Prostate gland (tissue), 2 donors: Measurements from ENCODE around the gene DKK1.

Source experiments
- POLR2A ChIP-seq: fragments of 450-650 bp; IDR thresholded peaks from one replicate; pipeline ENCODE4 v1.6.1; 2016; ENCODE audit warnings: antibody characterized with exemption, mild to moderate bottlenecking
- POLR2AphosphoS5 ChIP-seq: sonication (generic); formaldehyde crosslinking; IDR thresholded peaks from one replicate; pipeline ENCODE4 v1.6.1; 2017; ENCODE audit warnings: antibody characterized with exemption
- TF ChIP-seq, protein P1 (sequence below), 4 experiments: fragments of 200-600 bp in 2 of 4; fragments of 450-650 bp in 2 of 4; sonication (generic) in 2 of 4; IDR thresholded peaks; 1 replicate in 3 of 4; 2 replicates in 1 of 4; pipeline ENCODE4 v1.5.1; 2016 to 2019; ENCODE audit warnings: antibody characterized with exemption in 4 of 4, mild to moderate bottlenecking in 2 of 4, moderate library complexity in 2 of 4

DNA sequence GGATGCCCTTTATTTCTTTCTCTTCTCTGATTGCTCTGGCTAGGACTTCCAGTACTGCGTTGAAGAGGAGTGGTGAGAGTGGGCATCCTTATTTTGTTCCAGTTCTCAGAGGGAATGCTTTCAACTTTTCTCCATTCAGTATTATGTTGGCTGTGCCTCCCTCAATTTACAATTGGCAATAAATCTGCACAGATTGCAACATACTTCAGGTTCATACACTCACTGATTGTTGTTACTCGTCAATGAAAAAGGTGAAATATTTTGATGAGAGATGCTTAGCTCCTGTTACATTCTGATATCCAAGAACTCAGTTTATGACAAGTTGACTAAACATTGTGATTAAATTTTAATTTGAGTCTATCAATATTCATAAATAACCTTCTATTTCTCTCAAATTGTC lies 37.9 kb upstream of the DKK1 start:
- no peak for TF ChIP-seq POLR2AphosphoS5
- TF ChIP-seq, protein P1, sequence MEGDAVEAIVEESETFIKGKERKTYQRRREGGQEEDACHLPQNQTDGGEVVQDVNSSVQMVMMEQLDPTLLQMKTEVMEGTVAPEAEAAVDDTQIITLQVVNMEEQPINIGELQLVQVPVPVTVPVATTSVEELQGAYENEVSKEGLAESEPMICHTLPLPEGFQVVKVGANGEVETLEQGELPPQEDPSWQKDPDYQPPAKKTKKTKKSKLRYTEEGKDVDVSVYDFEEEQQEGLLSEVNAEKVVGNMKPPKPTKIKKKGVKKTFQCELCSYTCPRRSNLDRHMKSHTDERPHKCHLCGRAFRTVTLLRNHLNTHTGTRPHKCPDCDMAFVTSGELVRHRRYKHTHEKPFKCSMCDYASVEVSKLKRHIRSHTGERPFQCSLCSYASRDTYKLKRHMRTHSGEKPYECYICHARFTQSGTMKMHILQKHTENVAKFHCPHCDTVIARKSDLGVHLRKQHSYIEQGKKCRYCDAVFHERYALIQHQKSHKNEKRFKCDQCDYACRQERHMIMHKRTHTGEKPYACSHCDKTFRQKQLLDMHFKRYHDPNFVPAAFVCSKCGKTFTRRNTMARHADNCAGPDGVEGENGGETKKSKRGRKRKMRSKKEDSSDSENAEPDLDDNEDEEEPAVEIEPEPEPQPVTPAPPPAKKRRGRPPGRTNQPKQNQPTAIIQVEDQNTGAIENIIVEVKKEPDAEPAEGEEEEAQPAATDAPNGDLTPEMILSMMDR (IDR thresholded peaks at IDR 0.05), result no peak
- TF ChIP-seq POLR2A, result no peak
